Stomach (tissue), 4 donors: ENCODE data around the gene PTPRT.

Experiments used
- CTCF ChIP-seq, 7 experiments: fragments of 450-650 bp in 4 of 7; fragments of 200-600 bp in 3 of 7; sonication (generic) in 3 of 7; IDR thresholded peaks; one replicate each; pipeline ENCODE4 v1.5.1; 2016 to 2019; ENCODE audit warnings: antibody characterized with exemption in 7 of 7, control low read depth in 2 of 7, mild to moderate bottlenecking in 1 of 7
- EP300 ChIP-seq: sonication (generic); formaldehyde crosslinking; IDR thresholded peaks from one replicate; pipeline ENCODE4 v1.6.1; 2017; ENCODE audit warnings: antibody characterized with exemption
- POLR2A ChIP-seq, 4 donors: fragments of 450-650 bp; IDR thresholded peaks; one replicate each; pipeline ENCODE4 v1.6.1; 2016; ENCODE audit warnings: antibody characterized with exemption in 4 of 4, control low read depth in 2 of 4, mild to moderate bottlenecking in 1 of 4, moderate library complexity in 1 of 4

GRCh38 chr20:43092386-43093088 lies 97.2 kb downstream of the PTPRT start:
- TF ChIP-seq CTCF (IDR thresholded peaks at IDR 0.05), result no peak
- no peak for TF ChIP-seq EP300
- TF ChIP-seq POLR2A (IDR thresholded peaks at IDR 0.05), result no peak
